HG02852 (cell line): ENCODE results near the gene PCK2.

Experiments used
- ATAC-seq: cut with Tn5 transposase; IDR thresholded peaks from one replicate; pipeline ENCODE4 v1.9.1; 2021; ENCODE audit warnings: mild to moderate bottlenecking, moderate library complexity; ENCODE audit not compliant: unreplicated experiment

PCK2 gene

DNA sequence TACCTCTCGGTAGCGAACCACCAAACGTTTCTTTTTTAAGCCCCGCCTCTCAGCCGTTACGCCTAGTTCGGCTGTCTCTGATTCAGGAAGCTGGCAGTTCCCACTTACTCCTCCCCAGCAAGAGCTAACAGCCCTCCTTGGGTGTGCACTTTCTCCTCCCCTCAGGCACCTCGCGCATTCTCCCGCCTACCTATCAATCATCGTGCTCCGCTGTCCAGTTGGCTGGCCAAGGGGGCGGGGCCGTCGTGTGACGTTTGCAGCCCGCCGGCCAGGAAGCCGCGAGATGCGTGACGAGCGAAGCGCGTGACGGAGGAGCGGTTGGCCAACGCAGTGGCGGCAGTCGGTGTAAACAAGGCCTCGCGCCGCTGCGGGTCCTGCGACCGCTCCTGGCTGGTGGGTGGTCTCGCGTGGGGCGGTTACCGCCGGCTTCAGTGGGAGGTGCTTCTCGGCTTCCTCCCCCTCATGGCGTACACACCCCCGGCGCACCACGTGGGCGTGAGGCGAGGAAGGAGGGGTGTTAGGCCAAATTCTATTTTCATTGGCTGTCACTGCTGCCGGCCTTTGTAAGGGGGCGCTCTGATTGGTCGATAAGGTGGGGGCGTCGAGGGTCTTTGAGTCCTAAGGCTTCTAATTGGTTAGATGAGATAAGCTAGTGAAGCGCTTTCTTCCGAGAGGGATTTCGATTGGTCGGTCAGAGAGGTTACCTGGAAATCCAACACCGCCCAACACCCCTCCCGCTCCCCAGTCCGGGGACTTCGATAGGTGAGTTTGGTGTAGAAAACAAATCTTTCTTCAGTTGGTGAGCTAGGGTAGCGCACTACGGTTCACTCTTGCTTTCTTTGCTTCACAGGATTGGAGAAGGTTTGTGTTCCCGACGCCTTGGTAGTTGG is 20.7 kb downstream of the PCK2 start, which contains the start of the genes DCAF11 and NRL:
Gene DCAF11, plus strand, starts transcription at position 246 of the 890 bp plus-strand sequence. CDS start 818 bp downstream, outside the sequence.
Gene NRL, minus strand, starts transcription at position 418 of the 890 bp plus-strand sequence. CDS start 32,101 bp downstream, outside the sequence.
- ATAC-seq: peak; percentile 84

DNA sequence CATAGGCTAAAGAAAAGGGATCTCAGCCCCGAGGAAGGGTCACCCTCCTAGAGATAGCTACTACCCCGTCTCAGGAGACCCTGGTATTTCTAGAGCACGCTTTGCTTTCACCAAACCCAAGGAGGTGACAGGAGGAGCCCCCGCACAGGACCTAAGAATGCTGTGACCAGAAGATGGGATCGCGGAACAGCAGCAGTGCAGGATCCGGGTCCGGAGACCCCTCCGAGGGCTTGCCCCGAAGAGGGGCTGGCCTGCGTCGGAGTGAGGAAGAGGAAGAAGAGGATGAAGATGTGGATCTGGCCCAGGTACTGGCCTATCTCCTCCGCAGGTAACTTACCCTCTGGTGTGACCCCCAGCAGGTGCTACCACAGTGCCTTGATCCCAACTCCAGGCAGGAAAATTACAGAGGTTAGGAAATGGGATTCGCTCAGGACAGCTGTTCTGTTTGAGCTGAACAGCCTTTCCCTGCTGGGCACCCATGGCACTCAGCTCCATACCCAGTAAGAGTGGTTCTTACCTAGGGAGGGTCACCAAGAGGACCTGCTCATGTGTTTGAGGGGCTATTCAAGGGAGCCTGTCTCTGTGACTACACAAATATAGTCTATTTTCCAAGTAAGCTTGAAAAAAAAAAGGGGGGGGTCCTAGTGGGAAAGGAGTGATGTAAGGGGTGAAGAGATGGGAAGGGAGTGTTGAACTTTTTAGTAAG is 21.5 kb downstream of the PCK2 start:
- ATAC-seq: no peak

GRCh38 chr14:24116128-24116814 is 22.2 kb downstream of the PCK2 start:
- no peak for ATAC-seq

- no peak for ATAC-seq
Observed at GRCh38 chr14:24117179-24117578, 23.1 kb downstream of the PCK2 start.

DNA sequence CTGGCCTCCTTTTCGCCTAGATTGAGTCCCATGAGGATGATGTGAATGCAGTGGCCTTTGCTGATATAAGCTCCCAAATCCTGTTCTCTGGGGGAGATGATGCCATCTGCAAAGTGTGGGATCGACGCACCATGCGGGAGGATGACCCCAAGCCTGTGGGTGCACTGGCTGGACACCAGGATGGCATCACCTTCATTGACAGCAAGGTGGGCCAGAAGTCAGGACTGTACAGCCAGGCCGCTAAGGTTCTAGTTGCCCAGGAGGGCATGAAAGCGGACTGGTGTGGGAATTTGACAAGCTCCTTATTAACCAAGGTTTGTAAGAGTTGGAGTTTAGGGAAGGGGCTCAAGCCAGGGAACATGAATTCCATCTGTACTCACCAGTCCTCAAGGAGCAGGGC is 25.6 kb downstream of the PCK2 start:
- no peak for ATAC-seq

DNA sequence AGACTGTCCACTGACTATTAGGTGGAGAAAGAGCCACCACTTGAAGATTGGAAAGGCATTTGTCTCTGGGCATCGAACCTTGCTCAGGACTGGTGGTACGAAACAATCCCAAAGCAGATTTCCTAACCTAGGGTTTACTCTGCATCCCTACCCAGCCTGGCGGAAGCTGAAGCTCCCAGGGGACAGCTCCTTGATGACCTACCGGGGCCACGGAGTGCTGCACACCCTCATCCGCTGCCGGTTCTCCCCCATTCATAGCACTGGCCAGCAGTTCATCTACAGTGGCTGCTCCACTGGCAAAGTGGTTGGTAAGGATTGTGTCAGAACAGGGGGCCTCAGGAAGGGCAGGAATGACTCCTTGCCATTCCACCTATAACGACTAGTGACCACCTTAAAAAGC is 27.1 kb downstream of the PCK2 start:
- ATAC-seq: no peak

DNA sequence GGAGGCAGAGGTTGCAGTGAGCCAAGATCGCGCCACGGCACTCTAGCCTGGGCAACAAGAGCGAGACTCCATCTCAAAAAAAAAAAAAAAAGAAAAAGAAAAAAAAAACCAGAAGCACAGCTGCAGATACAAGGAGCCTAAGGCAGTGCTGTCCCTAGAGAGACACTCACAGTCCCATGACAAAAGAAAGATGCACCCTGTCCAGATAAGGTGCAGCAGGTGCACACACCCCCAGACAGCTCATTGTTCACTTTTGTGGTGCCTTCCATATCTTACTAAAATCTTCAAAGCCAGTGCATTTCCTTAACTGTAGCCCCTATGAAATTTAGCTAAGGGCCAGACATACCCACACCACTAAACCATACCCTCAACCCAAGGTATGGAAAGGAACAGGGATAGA is 28.3 kb downstream of the PCK2 start:
- no peak for ATAC-seq

DNA sequence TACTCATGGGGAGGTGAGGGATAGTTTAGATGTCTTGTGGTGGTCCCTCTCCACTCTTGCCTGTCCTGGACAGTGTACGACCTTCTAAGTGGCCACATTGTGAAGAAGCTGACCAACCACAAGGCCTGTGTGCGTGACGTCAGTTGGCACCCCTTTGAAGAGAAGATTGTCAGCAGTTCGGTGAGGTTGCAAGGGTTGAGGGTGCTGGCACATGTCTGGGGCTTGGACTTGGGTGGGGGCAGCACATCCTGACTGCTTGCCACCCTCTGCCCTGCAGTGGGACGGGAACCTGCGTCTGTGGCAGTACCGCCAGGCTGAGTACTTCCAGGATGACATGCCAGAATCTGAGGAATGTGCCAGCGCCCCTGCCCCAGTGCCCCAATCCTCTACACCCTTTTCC is 28.8 kb downstream of the PCK2 start:
- ATAC-seq: no peak

DNA sequence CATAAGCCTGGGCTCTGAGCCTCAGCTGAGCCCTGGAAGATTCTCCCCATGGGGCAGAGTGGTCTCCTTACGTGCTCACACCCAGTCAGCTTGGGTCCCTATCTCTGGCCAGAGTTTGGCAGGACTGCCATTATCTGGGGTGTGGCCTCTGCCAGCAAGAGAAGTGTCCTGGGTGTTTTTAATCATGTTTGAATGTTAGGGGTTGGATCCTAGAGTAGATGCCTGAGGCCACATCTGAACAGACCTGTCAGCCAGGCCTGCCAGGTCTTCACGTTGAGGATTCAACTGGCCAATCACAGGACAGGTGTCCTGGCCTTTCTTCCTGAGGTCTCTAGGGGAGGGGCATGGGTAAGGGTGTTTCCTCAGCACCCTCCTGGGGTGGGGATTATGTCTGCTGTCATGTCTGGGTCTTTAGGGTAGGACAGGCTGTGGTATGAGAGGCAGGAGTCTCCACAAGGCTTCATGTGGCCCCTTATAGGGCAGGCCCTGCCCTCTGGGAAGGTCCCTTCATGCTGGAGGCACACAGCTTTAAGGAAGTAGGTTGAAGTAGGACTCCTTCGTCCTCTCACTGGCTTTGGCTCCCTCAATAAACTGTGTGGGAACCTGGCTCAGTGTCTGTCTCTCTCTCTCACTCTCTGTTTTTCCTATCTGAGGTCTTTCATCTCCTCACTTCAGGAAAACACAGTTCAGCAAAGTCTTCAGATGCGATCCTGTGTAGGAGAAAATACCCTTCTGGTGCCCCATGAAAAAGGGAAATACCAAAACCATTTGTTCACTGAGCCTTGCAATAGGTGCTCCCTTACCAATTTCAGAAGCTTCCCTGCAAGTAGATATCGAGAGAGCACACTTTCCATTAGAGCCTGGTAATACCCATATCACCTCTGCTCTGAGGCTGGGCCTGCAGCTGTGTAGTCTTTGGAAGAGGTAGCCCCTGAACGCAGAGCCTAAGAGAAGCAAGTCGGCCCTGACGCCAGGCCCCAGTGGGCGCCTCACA is 29.6 kb downstream of the PCK2 start:
- ATAC-seq: peak; percentile 59

DNA sequence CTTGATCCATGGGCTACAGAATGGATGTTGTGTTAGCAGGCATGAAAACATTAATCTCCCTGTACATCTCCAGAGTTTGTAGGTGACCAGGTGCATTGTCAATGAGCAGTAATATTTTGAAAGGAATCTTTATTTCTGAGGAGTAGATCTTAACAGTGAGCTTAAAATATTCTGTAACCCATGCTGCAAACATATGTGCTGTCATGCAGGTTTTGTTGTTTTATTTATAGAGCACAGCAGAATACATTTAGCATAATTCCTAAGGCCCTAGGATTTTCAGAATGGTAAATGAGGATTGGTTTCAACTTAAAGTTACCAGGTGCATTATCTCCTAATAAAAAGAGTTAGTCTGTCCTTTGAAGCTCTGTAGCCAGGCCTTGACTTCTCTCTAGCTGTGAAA is 32.8 kb downstream of the PCK2 start:
- ATAC-seq: no peak

DNA sequence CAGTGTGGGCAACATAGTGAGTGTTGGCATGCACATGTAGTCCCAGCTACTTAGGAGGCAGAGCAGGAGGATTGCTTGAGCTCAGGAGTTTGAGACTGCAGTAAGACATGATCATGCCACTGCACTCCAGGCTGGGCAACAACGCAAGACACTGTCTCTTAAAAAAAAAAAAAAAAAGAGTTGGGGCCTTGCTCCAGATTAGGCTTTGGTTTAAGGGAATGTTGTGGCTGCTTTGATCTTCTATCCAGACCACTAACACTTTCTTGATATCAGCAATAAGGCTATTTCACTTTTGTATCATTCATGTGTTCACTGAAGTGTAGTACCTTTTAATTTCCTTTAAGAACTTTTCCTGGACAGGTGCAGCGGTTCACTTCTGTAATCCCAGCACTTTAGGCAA is 33.6 kb downstream of the PCK2 start:
- no peak for ATAC-seq

GRCh38 chr14:24129410-24129998 is 35.4 kb downstream of the PCK2 start:
- ATAC-seq: no peak

DNA sequence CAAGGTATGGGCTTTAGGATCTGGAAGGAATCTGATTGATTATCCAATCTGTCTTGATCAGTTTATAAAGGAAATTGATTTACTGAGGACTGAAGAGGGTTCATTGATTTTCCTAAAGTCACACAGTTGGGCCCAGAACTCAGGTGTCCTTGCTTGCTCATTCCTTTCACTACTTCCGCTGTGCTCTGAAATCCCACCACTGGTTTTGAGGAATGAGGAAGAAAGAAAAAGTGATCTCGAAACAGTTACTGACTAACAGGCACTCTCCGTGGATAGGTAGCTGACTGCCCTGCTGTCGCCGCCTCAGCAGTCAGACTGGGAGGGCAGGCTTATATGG is 36.2 kb downstream of the PCK2 start, which contains the start of gene FITM1:
Gene FITM1, plus strand, starts transcription at position 280 of the 337 bp plus-strand sequence. CDS start 905 bp downstream, outside the sequence.
- no peak for ATAC-seq

DNA sequence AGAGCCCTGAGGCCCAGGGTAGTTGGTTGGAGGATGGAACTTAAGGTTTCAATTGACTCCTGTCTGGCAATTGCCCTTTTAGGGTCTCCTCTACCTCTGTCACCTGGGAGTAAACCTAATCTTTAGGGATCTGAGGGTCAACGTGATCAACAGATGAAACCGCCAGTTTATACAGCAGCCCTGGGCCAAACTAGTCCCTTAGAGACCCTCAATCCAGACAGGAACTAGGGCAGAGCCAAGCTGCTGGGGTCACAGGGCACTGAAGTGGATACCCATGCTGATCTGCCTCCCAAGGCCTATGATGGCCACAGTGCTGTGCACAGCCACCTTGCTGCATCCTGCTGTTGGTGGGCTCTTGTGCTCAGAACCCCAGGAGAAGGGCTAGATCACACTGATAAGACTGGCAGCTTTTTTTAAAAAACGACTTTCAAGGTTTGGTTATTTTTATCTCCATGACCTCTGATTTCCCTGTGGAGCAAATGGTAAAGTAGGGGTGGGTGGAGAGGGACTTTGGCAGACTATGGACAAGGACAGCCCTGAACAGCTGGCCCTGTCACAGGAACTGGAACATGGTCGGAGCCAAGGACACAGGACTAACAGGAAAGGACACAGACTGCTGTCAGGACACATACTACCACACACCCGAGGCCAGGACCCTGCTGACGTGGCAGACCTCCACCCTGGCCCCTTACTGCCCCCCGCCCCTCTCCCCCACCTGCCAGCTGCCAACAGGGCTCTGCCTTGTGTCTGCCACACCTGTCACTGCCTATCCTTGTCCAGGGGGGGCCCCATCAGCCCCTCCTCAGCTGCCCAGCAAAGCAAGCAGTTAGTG is 36.8 kb downstream of the PCK2 start:
- no peak for ATAC-seq

- no peak for ATAC-seq
Observed at GRCh38 chr14:24131549-24131966, 37.4 kb downstream of the PCK2 start.

DNA sequence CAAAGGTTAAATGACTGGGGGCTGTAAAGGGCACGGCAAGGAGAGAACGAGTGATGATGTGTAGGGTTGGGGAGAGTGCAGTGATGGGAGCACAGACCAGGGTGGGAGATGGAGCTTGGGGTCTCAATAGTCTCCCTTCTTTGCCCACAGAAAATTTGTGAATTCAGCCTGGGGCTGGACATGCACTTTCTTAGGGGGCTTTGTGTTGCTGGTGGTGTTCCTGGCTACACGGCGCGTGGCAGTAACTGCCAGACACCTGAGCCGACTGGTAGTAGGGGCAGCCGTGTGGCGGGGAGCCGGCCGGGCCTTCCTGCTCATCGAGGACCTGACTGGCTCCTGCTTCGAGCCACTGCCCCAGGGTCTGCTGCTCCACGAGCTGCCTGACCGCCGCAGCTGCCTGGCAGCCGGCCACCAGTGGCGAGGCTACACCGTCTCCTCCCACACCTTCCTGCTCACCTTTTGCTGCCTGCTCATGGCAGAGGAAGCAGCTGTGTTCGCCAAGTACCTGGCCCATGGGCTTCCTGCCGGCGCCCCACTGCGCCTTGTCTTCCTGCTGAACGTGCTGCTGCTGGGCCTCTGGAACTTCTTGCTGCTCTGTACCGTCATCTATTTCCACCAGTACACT is 38.1 kb downstream of the PCK2 start:
- no peak for ATAC-seq

- no peak for ATAC-seq
Observed at GRCh38 chr14:24132976-24133375, 38.9 kb downstream of the PCK2 start.

DNA sequence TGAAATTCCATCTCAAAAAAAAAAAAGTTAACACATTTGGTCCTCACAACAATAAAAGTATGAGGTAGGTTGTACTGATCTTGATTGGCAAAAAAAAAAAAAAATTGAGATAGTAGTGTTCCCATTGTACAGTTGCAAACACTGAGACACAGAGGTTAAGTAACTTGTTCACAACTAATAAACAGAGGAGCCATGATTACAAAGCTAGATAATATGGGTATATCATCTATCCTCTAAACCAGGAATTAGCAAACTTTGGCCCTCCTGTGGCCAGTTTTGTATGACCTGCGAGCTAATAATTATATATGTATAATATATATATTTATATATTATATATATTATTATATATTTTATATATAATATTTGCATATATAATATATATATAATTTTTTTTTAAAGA is 39.6 kb downstream of the PCK2 start:
- ATAC-seq: no peak

DNA sequence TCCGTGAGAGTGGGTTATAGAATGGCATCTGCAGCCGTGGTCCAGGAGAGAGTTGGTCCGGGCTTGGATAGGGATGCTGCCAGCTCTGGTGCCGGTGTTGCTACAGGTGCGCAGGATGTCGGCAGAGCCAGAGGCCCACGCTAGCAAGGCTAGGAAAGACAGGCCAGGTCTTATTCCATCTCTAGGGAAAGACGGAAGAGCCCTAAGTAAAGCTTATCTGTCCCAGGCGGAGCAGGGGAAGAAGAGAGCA is 41.4 kb downstream of the PCK2 start:
- no peak for ATAC-seq
